Placental epithelial cell (primary cell): ENCODE measurements around the gene GPR153. TPM values are rescaled to one million over a fixed set of nuclear protein-coding genes. Genes with fewer than 3 reads are reported as not detected.

Experiments used
- total RNA-seq: library from RNA; depleted of rRNA; stranded (reverse); fragments of >200 nt; gene quantifications from 2 replicates; pipeline ENCODE4 v1.2.3, GENCODE V29; 2012

Gene GPR153
- total RNA-seq = 0.87 and 2.0 TPM in 2 replicates

DNA sequence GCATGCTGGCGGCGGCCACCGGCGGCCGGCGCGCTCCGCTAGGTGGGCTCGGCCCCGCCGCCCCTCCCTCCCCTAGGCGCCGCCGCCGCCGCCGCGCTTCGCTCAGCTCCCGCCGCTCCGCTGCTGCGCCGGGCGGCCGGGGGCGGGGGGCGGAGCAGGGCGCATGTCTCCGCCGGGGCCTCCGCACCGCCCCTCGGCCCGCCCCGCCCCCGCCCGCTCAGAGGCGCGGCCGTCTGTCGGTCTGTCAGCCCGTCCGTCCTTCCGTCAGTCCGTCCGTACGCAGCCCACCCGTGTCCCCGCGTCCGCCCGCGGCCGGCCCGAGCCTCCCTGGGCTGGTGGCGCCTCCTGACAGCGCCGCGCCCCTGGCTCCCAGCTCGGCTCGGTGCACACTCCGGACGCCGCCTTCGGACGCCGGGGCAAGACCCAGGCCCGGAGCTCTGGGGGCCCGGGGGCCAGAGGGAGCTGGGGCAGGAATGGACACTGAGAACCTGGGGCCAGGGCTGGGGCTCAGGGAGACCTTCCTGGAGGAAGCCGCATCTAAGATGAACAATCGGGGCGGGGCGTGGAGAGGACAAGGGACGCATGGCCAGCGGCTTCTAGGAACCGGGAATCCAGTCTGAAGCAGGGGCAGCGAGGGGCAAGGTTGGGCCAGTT, at the start of gene GPR153:
Gene GPR153 (minus strand): TSS at position 138 of the 654 bp plus-strand sequence. CDS start 6,193 bp downstream, outside the sequence.

DNA sequence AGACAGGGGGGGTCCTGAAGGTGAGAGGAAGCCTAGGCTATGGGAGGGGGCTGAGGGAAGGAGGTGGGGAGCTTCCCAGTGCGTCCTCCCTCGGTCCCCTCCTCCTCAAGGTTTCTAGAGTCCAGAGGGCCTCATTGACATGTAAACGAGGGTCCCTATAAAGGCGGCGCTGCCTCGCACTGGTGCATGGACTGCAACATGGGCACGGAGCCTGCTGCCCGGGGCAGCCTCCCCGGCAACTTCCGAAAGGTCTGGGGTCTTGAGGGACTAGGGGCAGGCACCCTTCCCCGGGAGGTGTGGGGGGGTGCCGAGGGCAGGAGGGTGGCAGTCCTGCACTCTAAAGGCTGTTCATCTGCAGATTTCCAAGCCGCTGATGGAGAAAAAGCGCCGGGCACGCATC, 16.9 kb downstream of the GPR153 start, which contains the start of gene HES3:
Gene HES3 (plus strand): TSS at position 187 of the 400 bp plus-strand sequence. CDS start 187 bp downstream, at position 374.

GRCh38 chr1:6205849-6206519, 54.9 kb downstream of the GPR153 start, which contains the start of gene RNF207:
TSS of gene RNF207 (plus strand) at chr1:6206119. CDS start at chr1:6206536, 417 bp downstream.

DNA sequence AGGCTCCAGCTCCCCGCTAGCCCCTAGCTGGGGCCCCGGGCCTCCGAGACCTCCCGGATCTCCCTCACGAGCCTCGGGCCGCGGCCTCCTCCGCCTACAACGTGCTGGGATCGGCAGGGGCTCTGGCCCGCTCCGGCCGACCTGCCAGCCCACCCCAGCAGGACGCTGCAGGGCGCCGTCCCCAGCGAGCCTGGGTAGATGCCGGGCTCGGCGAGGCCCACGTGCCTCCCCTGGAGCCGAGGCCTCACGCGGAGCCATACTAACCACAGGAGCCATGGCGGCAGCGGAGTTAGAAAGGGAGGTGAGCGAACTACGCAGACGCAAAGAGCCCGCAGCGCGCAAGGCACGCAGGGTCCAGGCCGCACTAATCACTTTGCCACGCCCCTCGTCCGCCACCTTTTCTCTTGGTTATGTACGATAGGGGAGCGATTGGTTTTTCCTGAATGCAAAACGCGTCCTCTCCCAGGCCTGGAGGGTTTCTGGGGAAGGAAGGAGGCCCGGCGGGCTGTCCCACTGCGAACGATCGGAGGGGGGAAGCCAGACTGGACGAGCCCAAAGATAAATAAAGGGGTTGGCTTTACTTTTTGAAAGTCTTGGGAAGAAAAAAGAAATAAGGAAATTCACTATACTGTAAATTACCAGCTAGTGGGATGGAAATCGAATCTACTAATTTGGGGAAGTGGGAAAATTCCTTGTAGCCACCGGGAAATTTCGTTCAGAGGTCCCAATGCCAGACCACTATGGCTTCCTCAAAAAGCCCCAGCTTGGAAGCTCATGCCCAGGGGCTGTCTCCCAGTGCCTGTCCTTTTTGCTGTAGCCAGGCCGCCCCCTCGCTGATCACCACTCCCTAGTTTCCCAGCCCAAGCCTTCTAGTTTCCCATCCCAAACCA, 61.4 kb downstream of the GPR153 start, which contains the start of gene RPL22:
Gene RPL22 (minus strand): TSS at position 298 of the 890 bp plus-strand sequence. CDS start 22 bp downstream, at position 276.

Other genes starting within 250 kb of the GPR153 start
- gene KCNAB2, start 215.2 kb downstream of the GPR153 start, total RNA-seq = 1.1 and 2.7 TPM in 2 replicates
- under 0.01 TPM in 1 of 2 replicates, not detected in the other for gene CHD5, start 80.8 kb downstream of the GPR153 start, total RNA-seq
- 66.9 and 120 TPM in 2 replicates for gene RPL22, start 61.5 kb downstream of the GPR153 start, total RNA-seq
- 13.6 and 26.7 TPM in 2 replicates for gene RNF207, start 55.0 kb downstream of the GPR153 start, total RNA-seq
- gene ICMT, start 25.1 kb downstream of the GPR153 start, total RNA-seq = 29.1 and 57.9 TPM in 2 replicates
- gene HES3, start 16.9 kb downstream of the GPR153 start, total RNA-seq = not detected in 2 replicates
- gene ACOT7, start 132.7 kb upstream of the GPR153 start, total RNA-seq = 10.6 and 42.9 TPM in 2 replicates
- 4.3 and 9.0 TPM in 2 replicates for gene HES2, start 158.8 kb upstream of the GPR153 start, total RNA-seq
- gene ESPN, start 163.7 kb upstream of the GPR153 start, total RNA-seq = under 0.01 TPM in 1 of 2 replicates, not detected in the other
- 2.9 and 13.3 TPM in 2 replicates for gene TNFRSF25, start 205.1 kb upstream of the GPR153 start, total RNA-seq
- gene PLEKHG5, start 230.6 kb upstream of the GPR153 start, total RNA-seq = 14.2 and 22.8 TPM in 2 replicates